Activated CD8-positive, alpha-beta memory T cell treated with anti-CD3 and anti-CD28 coated beads, Interleukin-2, amount 50 U/mL, for 4 hours (primary cell): ENCODE data around the gene QRICH1.
A peak's percentile ranks its signal among the peaks of the same experiment; 100 is the strongest.

Source experiments
- DNase-seq: peaks from one replicate; pipeline ENCODE4 v3.0.0-alpha.2; 2020

QRICH1 gene

GRCh38 chr3:49032646-49033304 lies 61.1 kb downstream of the QRICH1 start:
- no peak for DNase-seq

- no peak for DNase-seq
These were observed 63.5 kb downstream of the QRICH1 start for GRCh38 chr3:49030321-49030720.

- DNase-seq: no peak
These were observed 64.3 kb downstream of the QRICH1 start for GRCh38 chr3:49029563-49029884.

GRCh38 chr3:49028673-49029562 lies 65.0 kb downstream of the QRICH1 start, which contains the start of gene IMPDH2:
TSS of gene IMPDH2 (minus strand) at chr3:49029398. CDS start at chr3:49029350, 48 bp downstream.
- DNase-seq: peak; percentile 94

- DNase-seq: no peak
These were observed 65.6 kb downstream of the QRICH1 start for GRCh38 chr3:49028298-49028672.

- no peak for DNase-seq
These were observed 66.2 kb downstream of the QRICH1 start for GRCh38 chr3:49027634-49028033.

GRCh38 chr3:49026536-49026935 lies 67.3 kb downstream of the QRICH1 start:
- no peak for DNase-seq

GRCh38 chr3:49025793-49026520 lies 67.9 kb downstream of the QRICH1 start:
- no peak for DNase-seq

GRCh38 chr3:49025005-49025792 lies 68.7 kb downstream of the QRICH1 start:
- DNase-seq: no peak

- DNase-seq: no peak
These were observed 69.4 kb downstream of the QRICH1 start for GRCh38 chr3:49024449-49024848.

GRCh38 chr3:49023775-49024174 lies 70.1 kb downstream of the QRICH1 start:
- no peak for DNase-seq

GRCh38 chr3:49022688-49023171 lies 71.1 kb downstream of the QRICH1 start:
- DNase-seq: no peak

GRCh38 chr3:49021813-49022687 lies 71.8 kb downstream of the QRICH1 start, which contains the start of gene NDUFAF3:
TSS of gene NDUFAF3 (plus strand) at chr3:49022121. CDS start at chr3:49022145, 24 bp downstream.
- DNase-seq: peak; percentile 92

- peak; percentile 99 for DNase-seq
These were observed 72.6 kb downstream of the QRICH1 start for GRCh38 chr3:49021213-49021812.

GRCh38 chr3:49020330-49021212 lies 73.3 kb downstream of the QRICH1 start:
- no peak for DNase-seq

- DNase-seq: no peak
These were observed 73.9 kb downstream of the QRICH1 start for GRCh38 chr3:49019941-49020329.

- DNase-seq: no peak
These were observed 75.2 kb downstream of the QRICH1 start for GRCh38 chr3:49018707-49019006.

GRCh38 chr3:49017971-49018706 lies 75.7 kb downstream of the QRICH1 start, which contains the start of gene DALRD3:
TSS of gene DALRD3 (minus strand) at chr3:49018580. CDS start at chr3:49018564, 16 bp downstream.
- DNase-seq: peak; percentile 52
